A549 (cell line): ENCODE results near the gene RNF152. TPM values are rescaled to one million over a fixed set of nuclear protein-coding genes. Genes with fewer than 3 reads are reported as not detected.

Experiments
- ATAC-seq, 2 experiments: fragments of 200-7000 bp in 1 of 2; fragments of >200 bp in 1 of 2; cut with Nextera tagmentation in 1 of 2; cut with Tn5 transposase in 1 of 2; 3 replicates each; pipeline versions ENCODE4 v1.8.0 to v1.9.1; 2018 to 2020; ENCODE audit warnings: mild to moderate bottlenecking in 1 of 2, moderate library complexity in 1 of 2
- CTCF ChIA-PET: fragments of 300-600 bp; sonication (Branson Sonifier 250); formaldehyde crosslinking; extraction: SDS; loops from one replicate; lab custom pipeline; 2021; ENCODE audit warnings: antibody characterized with exemption, inconsistent platforms; lab: Yijun Ruan, JAX
- POLR2A ChIA-PET: fragments of 350-600 bp; formaldehyde crosslinking; extraction: SDS; loops from one replicate; lab custom pipeline; 2021; ENCODE audit warnings: antibody characterized with exemption, inconsistent platforms; lab: Yijun Ruan, JAX
- DNase-seq, 2 experiments: peaks; one replicate each; pipeline versions ENCODE4 v3.0.0 to v3.0.0-alpha.2; 2011 to 2016; ENCODE audit warnings: low read depth in 1 of 2, low spot score in 1 of 2
- FAIRE-seq: peaks from 2 replicates; lab custom pipeline; 2011; peaks lifted over from hg19 to GRCh38; lab: Jason Lieb, UNC
- H3K27ac ChIP-seq, 2 experiments: fragments of >200 bp; sonication (Bioruptor Twin); formaldehyde crosslinking; 3 replicates each; pipeline ENCODE4 v1.5.1; 2016 to 2017
- H3K4me1 ChIP-seq: fragments of >200 bp; sonication (Bioruptor Twin); formaldehyde crosslinking; 3 replicates; pipeline ENCODE4 v1.6.1; 2016
- H3K4me2 ChIP-seq: fragments of >200 bp; sonication (Bioruptor Twin); formaldehyde crosslinking; 3 replicates; pipeline ENCODE4 v1.6.1; 2016
- H3K4me3 ChIP-seq: fragments of >200 bp; sonication (Bioruptor Twin); formaldehyde crosslinking; 3 replicates; pipeline ENCODE4 v1.5.1; 2016
- H3K9me3 ChIP-seq: fragments of >200 bp; sonication (Bioruptor Twin); formaldehyde crosslinking; 3 replicates; pipeline ENCODE4 v1.6.1; 2016
- ATOH8 ChIP-seq: fragments of 250-450 bp; sonication (Bioruptor Pico); IDR thresholded peaks from 2 replicates; pipeline ENCODE4 v1.5.0; 2020; ENCODE audit warnings: low read depth, mild to moderate bottlenecking, moderate library complexity
- BHLHE40 ChIP-seq: IDR thresholded peaks from 2 replicates; pipeline ENCODE4 v1.6.1; 2012; ENCODE audit warnings: low read depth, low read length, inconsistent platforms
- CBX2 ChIP-seq: fragments of 200-600 bp; sonication (generic); IDR thresholded peaks from 2 replicates; pipeline ENCODE4 v1.6.1; 2016; ENCODE audit warnings: low read depth, mild to moderate bottlenecking, borderline replicate concordance
- CBX8 ChIP-seq: fragments of 200-600 bp; sonication (generic); IDR thresholded peaks from 2 replicates; pipeline ENCODE4 v1.6.1; 2016
- CTCF ChIP-seq: fragments of >200 bp; sonication (Bioruptor Twin); formaldehyde crosslinking; IDR thresholded peaks from 3 replicates; pipeline ENCODE4 v1.5.1; 2016
- E2F6 ChIP-seq: IDR thresholded peaks from 2 replicates; pipeline ENCODE4 v1.6.1; 2012; ENCODE audit warnings: low read depth, borderline replicate concordance
- EHF ChIP-seq: fragments of 250-450 bp; sonication (Bioruptor Pico); IDR thresholded peaks from 2 replicates; pipeline ENCODE4 v1.5.0; 2020; ENCODE audit warnings: mild to moderate bottlenecking
- EHMT2 ChIP-seq: fragments of 200-600 bp; sonication (generic); IDR thresholded peaks from 2 replicates; pipeline ENCODE4 v1.6.1; 2016; ENCODE audit warnings: antibody characterized with exemption, low read depth, mild to moderate bottlenecking, moderate library complexity
- ELK1 ChIP-seq: fragments of 150-350 bp; IDR thresholded peaks from 2 replicates; pipeline ENCODE4 v1.6.1; 2014; ENCODE audit warnings: low read depth, mild to moderate bottlenecking, low read length
- ESRRA ChIP-seq: fragments of 150-350 bp; IDR thresholded peaks from 2 replicates; pipeline ENCODE4 v1.6.1; 2014; ENCODE audit warnings: mild to moderate bottlenecking, low read length, borderline replicate concordance
- HES2 ChIP-seq: fragments of >200 bp; sonication (Bioruptor Twin); formaldehyde crosslinking; IDR thresholded peaks from 2 replicates; pipeline ENCODE4 v1.6.1; 2016
- HEYL ChIP-seq: fragments of 250-450 bp; sonication (Bioruptor Pico); IDR thresholded peaks from 2 replicates; pipeline ENCODE4 v1.8.0; 2021; ENCODE audit warnings: mild to moderate bottlenecking, moderate library complexity
- HMGXB4 ChIP-seq: fragments of 250-450 bp; sonication (Bioruptor Pico); IDR thresholded peaks from 2 replicates; pipeline ENCODE4 v1.5.0; 2021; ENCODE audit warnings: mild to moderate bottlenecking, moderate library complexity, borderline replicate concordance
- HOXA7 ChIP-seq: fragments of 250-450 bp; sonication (Bioruptor Pico); IDR thresholded peaks from 2 replicates; pipeline ENCODE4 v1.5.0; 2020; ENCODE audit warnings: mild to moderate bottlenecking, moderate library complexity
- KDM1A ChIP-seq: fragments of 200-600 bp; sonication (generic); IDR thresholded peaks from 2 replicates; pipeline ENCODE4 v1.6.1; 2016; ENCODE audit warnings: low read depth, mild to moderate bottlenecking
- KDM5A ChIP-seq: fragments of 200-600 bp; sonication (generic); IDR thresholded peaks from 2 replicates; pipeline ENCODE4 v1.6.1; 2016; ENCODE audit warnings: antibody characterized with exemption, mild to moderate bottlenecking
- MAX ChIP-seq: IDR thresholded peaks from 2 replicates; pipeline ENCODE4 v1.6.1; 2012
- MYC ChIP-seq: IDR thresholded peaks from 2 replicates; pipeline ENCODE4 v1.6.1; 2012; ENCODE audit warnings: mild to moderate bottlenecking, inconsistent platforms, low read length, improper control_type of control experiment, borderline replicate concordance
- NFE2L2 ChIP-seq: fragments of 150-350 bp; conservative IDR thresholded peaks from 2 replicates; pipeline ENCODE4 v1.6.1; 2014; ENCODE audit warnings: low read length
- PHF8 ChIP-seq: fragments of 200-600 bp; sonication (generic); IDR thresholded peaks from 2 replicates; pipeline ENCODE4 v1.6.1; 2016; ENCODE audit warnings: low read depth, mild to moderate bottlenecking, antibody characterized with exemption, moderate library complexity, borderline replicate concordance
- POLR2AphosphoS2 ChIP-seq: conservative IDR thresholded peaks from 2 replicates; pipeline ENCODE4 v1.6.1; 2012; ENCODE audit warnings: low read length, improper control_type of control experiment, inconsistent platforms
- REST ChIP-seq: fragments of 200-600 bp; sonication (generic); IDR thresholded peaks from 2 replicates; pipeline ENCODE4 v1.6.1; 2016; ENCODE audit warnings: antibody characterized with exemption, mild to moderate bottlenecking, moderate library complexity
- RFX5 ChIP-seq: fragments of 450-650 bp; IDR thresholded peaks from 2 replicates; pipeline ENCODE4 v1.7.1; 2014; ENCODE audit warnings: antibody characterized with exemption, mild to moderate bottlenecking, moderate library complexity
- SREBF2 ChIP-seq: fragments of 450-650 bp; IDR thresholded peaks from 2 replicates; pipeline ENCODE4 v1.6.1; 2014; ENCODE audit warnings: mild to moderate bottlenecking, moderate library complexity
- USF2 ChIP-seq: fragments of 450-650 bp; IDR thresholded peaks from 2 replicates; pipeline ENCODE4 v1.6.1; 2014; ENCODE audit warnings: antibody characterized with exemption
- WGBS: methylation state at CpG from one replicate; pipeline ENCODE4 v1.1.6; 2017; ENCODE audit errors: missing lambda C conversion rate; 5-methylcytosine and 5-hydroxymethylcytosine counted together
- polyA plus RNA-seq, 4 experiments: library from polyadenylated mRNA; depleted of rRNA in 3 of 4; stranded (reverse); fragments of >200 nt; fragmentation: RNase III in 1 of 4; extraction: RNeasy Plus Mini Kit Qiagen cat#74134 plus additional on column Dnase treatment in 1 of 4; gene quantifications; 2 replicates in 3 of 4; 3 replicates in 1 of 4; pipeline ENCODE4 v1.2.3, GENCODE V29; 2011 to 2017

RNF152 gene
- polyA plus RNA-seq, 2 of the 4 experiments (the other 2 are of a cell fraction), result 0.12 TPM; not detected in 1

GRCh38 chr18:61844726-61845125 lies 48.1 kb downstream of the RNF152 start:
- ChIA-PET POLR2A (no interaction called here), CTCF (no interaction called here)
- Histone ChIP-seq H3K4me1 (no peaks in the 10 kb centered on the region), H3K4me3 (no peak overlapping the region), H3K27ac (no peak overlapping the region), H3K9me3 (no peaks in the 10 kb centered on the region), H3K4me2 (no peak overlapping the region)
- no peak for ATAC-seq
- TF ChIP-seq ELK1 (no peak), NFE2L2 (no peak), CTCF (no peak), USF2 (no peak), BHLHE40 (no peak), HES2 (no peak), MAX (no peak), CBX8 (no peak), POLR2AphosphoS2 (no peak), EHF (CRISPR knock-in tag) (no peak), PHF8 (no peak), MYC (no peak), HEYL (CRISPR knock-in tag) (no peak), EHMT2 (no peak)
- no peak for DNase-seq
- FAIRE-seq, result no peak
- WGBS, result 7% methylated on average over 4 of the region's 4 CpGs

- Histone ChIP-seq H3K27ac (no peak overlapping the region), H3K4me3 (no peak overlapping the region), H3K9me3 (no peaks in the 10 kb centered on the region), H3K4me1 (no peaks in the 10 kb centered on the region), H3K4me2 (no peak overlapping the region)
- no peak for DNase-seq
- ChIA-PET CTCF (no interaction called here), POLR2A (no interaction called here)
- TF ChIP-seq CBX2 (no peak), E2F6 (no peak), MAX (no peak), HES2 (no peak), REST (no peak), HMGXB4 (CRISPR knock-in tag) (no peak), RFX5 (no peak), KDM1A (no peak), HOXA7 (CRISPR knock-in tag) (no peak), ESRRA (no peak), SREBF2 (no peak), KDM5A (no peak), PHF8 (no peak), ATOH8 (CRISPR knock-in tag) (no peak)
- no peak for FAIRE-seq
- 2% methylated on average over 2 of the region's 2 CpGs for WGBS
- no peak for ATAC-seq
These were observed 50.7 kb downstream of the RNF152 start for GRCh38 chr18:61842146-61842545.
